CD4-positive, alpha-beta T cell treated with Interleukin-6 at 100 ng/mL for 8 hours (primary cell): ENCODE measurements around the gene SELENBP1.
"Not testable (repeated sequence)": the region's sequence is repeated elsewhere in the genome, so short reads cannot be mapped to it uniquely, and the experiment has no call there.

Experiments used
- DNase-seq: peaks from one replicate; pipeline ENCODE4 v3.0.0-alpha.2; 2020; ENCODE audit warnings: mixed read lengths, low spot score

The SELENBP1 gene

DNA sequence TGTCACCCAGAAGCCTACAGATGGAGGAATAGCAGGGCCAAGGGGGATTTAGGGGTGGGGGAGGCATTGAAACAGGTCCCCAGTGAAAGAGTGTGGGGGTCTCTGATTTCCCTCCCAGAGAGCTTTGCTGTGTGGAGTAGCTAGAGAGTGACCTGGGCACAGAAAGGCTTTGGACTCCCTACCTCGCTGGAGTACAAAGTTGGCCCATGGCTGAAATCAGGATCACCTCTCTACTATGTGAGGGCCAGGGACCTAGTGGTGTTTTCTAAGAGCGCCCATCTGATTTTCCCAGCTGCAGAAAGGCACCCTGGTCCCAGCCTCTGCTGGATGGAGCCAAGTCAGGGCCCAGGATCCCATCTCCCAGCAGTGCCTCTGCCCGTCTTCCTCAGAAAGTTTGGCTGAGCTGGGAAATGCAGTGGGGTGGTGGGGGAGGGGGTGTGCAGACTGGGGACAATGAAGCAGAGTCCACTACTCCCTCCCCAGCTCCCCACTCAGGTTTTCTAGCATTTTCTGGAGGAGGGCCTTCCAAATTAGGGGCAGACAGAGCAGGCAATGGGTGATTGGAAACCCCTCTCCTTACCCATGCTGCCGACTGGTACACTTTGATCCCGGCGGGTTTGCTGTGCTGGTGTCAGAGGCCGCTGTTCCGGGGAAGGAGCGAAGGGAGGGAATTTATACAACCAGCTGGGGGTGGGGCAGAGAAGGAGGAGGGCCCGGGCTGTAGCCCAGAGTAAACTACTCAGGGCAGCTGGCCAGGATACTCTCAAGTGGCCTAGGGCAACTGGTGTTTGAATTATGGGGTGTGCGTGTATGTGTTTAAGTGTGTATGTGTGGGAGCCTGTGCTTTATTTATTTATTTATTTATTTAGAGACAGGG, at the start of gene SELENBP1:
Gene SELENBP1 (minus strand): TSS at position 648 of the 877 bp plus-strand sequence. CDS start 64 bp downstream, at position 584.
- DNase-seq: no peak

GRCh38 chr1:151419819-151420218, 47.3 kb upstream of the SELENBP1 start:
- DNase-seq: no peak

GRCh38 chr1:151418081-151418480, 45.6 kb upstream of the SELENBP1 start:
- DNase-seq: no peak

DNA sequence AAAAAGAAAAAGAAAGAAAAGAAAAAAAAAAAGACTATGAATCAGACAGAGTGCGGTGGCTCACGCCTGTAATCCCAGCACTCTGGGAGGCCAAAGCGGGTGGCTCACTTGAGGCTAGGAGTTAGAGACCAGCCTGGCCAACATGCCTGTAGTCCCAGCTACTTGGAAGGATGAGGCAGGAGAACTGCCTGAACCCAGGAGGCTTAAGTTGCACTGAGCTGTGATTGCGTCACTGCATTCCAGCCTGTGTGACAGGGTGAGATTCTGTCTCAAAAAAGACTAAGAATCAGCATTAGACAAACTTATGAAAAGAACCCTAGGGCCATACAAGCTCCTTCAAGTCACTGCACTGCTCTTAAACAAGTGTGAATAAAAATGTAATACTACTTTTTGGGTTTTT, 43.7 kb upstream of the SELENBP1 start:
- DNase-seq: no peak

- DNase-seq: no peak
These were observed 39.4 kb upstream of the SELENBP1 start for GRCh38 chr1:151411884-151412283.

DNA sequence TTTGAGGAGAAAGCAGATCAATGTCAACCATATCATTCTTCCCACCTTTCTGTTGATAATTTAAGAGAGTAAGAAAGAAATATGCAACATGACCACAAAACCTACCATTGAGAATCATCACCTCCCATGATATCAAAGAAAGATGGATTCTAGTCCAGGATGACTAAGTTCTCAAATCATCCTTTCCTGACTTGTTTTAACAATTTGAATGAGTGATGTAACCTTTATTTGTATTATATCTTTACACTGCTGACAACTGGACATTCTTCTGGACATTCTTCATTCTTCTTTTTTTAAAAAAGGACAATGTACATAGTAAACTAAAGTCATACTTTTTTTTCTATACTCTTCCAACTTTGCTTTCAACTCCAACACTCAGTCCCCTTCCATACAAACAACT, 36.4 kb upstream of the SELENBP1 start:
- no peak for DNase-seq

DNA sequence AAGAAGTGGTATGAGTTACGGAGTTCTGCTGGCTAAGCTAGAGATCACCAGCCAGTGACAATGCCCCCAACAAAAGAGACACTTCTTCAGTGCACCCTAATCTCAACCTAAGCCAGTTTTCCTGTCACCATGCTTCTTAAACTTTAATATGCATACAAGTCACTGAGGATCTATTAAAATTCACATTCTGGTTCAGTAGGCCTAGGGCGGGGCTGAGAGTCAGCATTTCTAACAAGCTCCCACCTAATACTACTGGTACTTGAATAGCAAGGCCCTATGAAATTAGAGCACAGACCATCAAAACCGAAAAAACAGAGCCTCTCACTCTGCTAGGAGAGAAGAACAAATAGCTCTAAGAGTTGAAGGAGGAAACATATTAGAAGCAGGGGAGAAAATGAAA, 34.8 kb upstream of the SELENBP1 start:
- DNase-seq: no peak

DNA sequence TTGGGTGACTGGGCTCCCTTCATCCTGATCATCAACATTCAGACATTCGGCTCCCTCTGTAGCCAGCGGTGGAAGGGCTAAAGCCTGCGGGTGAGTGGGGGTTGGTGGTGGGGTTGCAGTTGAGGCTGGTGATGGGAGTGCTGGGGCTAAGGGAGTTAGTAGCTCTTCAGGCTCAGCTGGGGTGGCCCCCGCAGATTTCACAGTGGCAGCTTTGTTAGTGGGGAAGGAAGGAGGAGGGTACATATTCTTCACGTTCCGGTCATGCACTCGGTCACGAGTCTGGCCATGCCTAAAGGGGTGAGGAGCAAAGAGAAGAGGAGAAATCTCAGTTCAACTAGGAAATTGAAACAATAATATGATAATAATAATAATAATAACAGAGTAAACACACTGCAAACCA, 33.7 kb upstream of the SELENBP1 start:
- no peak for DNase-seq

DNA sequence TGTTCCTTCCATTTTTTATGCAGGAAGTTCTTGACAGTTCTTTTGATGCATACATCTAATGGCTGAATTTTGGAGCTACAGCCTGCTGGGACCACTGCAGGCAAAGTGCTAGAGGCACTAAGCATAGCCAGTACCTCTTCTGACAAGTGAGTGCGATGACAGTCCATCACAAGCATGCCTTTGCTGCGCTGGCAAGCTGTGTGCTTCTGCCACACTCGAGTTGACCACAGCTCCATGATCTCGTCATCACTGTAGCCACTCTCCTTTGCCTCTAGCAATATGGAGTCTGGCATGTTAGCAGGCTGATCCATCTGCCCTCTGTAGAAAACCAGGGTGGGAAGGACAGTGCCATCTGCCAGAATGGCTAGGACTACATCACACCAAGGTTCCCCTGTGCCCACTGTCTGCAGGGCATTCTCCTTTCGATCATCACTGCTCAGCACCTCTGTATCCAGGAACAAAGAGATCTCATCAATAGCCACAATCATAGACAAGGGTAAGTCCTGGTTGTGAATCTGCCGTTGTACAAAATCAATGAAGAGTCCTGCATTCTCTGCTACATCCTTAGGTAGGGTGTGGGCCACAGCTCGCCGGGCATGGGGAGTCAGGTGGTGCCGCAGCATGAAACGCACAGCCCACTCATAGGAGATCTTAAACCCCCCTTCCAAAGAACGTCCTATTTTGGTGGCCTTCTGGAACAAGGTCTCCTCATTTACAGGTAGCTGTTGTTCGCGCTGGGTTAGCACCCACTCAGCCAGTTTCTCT, 32.9 kb upstream of the SELENBP1 start:
- no peak for DNase-seq

- DNase-seq: no peak
These were observed 31.1 kb upstream of the SELENBP1 start for GRCh38 chr1:151403612-151404011.

- DNase-seq: no peak
These were observed 30.3 kb upstream of the SELENBP1 start for GRCh38 chr1:151402764-151403163.

DNA sequence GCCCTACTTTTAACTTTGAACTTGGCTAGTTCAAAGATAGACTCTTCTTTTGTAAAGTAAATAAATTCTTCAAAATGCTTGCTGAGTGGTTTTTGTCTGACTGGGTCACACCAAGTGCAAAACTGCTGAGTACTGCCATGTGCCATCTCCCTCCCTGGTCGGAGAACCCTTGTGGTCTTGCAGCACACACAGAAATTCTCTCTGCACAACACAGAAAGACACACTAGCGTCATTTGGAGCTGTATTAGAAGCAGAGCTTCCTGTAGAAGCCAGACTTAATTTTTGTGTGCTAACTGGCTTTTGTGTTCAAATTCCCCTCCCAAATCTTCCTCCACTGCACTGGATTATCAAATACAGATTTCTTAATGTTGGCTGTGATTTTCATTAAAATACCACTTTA, 29.4 kb upstream of the SELENBP1 start:
- DNase-seq: no peak

DNA sequence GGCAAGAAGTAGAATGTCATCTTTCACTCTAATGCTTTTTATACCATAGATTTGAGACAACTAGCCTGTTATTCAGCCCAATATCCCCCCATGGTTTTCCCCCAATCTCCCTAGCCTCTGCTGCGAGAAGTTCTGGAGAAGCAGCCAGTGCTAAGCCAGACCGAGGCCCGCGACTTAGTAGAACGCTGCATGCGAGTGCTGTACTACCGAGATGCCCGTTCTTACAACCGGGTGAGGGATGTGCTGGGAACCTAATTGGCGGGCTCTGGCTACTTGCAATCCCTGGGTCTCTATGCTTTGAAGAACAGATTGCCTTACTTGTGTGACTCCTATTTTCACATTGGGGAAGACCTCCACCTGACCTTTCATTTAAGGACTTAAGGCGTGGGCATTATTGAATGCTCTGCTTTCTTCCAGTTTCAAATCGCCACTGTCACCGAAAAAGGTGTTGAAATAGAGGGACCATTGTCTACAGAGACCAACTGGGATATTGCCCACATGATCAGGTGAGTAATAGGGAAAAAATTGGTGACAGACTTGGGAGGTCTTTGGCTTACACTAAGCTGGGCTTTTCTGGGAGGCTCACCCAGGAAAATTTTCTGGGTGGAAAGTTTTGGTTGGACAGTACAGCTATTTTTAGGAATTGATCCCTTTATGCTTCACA, 28.8 kb upstream of the SELENBP1 start:
- DNase-seq: no peak

DNA sequence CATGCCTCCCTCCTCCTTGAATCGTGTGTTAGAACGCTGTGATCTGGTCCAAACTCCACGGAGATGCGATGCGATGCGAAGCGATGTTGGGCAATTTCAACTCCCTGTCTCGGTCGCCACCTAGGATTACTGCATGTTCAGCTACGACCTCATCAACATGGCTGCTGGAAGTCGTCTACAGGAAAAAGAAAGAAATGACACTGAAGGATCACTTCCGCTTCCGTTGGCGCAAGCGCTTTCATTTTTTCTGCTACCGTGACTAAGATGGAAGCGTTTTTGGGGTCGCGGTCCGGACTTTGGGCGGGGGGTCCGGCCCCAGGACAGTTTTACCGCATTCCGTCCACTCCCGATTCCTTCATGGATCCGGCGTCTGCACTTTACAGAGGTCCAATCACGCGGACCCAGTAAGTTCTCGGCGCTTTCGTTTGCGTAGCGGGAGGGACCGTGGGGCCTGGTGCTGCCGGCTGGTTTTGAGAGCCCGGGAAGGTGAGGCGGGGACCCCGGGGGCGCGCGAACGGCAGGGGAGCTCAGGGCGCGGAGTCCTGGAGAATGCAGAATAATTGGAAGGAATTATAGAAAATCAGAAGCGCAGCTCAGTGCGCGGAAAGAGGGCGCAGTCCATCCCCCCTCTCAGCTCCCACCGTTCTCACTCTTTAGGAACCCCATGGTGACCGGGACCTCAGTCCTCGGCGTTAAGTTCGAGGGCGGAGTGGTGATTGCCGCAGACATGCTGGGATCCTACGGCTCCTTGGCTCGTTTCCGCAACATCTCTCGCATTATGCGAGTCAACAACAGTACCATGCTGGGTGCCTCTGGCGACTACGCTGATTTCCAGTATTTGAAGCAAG, 27.0 kb upstream of the SELENBP1 start, which contains the start of gene PSMB4:
Gene PSMB4 (plus strand): TSS at position 250 of the 848 bp plus-strand sequence. CDS start 15 bp downstream, at position 265.
- DNase-seq: peak; percentile 86

GRCh38 chr1:151396265-151396664, 23.8 kb upstream of the SELENBP1 start:
- DNase-seq: not testable (repeated sequence)

DNA sequence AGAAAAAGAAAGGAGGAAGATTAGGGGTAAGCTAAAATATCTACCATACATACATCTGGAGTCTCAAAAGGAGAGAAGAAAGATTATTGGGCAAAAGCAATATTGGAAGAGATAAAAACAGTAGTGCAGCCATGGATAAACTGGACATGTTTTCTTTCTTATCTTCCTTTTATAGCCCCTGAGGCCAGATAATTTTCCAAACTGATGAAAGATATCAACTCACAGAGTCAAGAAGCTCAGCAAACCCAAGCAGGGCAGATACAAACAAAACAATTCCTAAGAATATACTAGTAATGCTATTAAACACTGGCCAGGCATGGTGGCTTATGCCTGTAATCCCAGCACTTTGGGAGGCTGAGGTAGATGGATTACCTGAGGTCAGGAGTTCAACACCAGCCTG, 21.1 kb upstream of the SELENBP1 start:
- no peak for DNase-seq

DNA sequence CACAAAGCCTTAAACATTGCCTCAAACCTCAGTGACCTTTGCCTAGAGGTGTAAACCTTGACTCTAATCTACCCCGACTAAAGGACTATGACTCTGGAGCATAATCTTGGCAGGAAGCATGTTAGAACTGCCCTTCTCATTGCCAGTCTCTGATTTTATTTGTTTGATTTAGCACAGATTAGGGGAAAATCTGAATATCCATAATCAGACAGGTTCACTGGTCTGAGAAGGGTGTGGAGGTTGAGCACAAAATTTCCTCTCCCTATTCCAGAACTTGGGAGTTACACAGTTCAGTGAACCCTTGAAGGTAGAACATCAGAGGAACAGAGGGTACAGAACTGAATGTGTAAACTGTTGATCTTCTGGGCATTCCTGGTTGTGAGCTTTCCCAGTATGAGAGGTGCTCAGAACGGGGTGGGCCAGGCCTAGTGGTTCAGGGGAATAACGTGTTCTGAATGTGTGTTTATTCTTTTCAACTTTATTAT, 18.6 kb upstream of the SELENBP1 start:
- no peak for DNase-seq

DNA sequence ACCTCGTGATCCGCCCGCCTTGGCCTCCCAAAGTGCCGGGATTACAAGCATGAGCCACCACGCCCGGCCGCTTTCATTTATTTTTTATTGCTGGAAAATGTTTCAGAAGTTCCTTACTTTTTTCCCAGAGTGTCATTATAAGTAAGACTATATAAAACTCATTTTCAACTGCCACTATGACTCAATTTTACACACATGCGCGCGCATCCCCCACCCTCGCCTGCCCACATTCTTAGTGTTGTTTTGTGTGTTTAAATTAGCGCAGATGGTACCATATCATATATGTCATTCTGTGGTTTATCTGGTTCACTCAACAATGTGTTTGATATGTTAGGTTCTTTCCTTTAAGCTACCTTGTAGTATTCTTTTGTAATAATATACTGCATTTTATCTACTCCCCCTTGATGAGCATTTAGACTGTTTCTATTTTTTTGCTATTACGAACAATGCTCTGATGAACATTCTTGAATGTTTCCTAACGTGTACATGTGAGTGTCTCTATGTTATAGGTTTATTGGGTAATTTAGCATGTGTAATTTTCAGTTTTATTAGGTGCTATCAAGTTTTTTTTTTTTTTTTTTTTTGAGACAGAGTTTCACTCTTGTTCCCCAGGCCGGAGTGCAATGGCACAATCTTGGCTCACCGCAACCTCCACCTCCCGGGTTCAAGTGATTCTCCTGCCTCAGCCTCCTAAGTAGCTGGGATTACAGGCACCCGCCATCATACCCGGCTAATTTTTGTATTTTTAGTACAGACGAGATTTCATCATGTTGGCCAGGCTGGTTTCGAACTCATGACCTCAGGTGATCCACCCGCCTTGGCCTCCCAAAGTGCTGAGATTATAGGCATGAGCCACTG, 17.9 kb upstream of the SELENBP1 start:
- DNase-seq: not testable (repeated sequence)

DNA sequence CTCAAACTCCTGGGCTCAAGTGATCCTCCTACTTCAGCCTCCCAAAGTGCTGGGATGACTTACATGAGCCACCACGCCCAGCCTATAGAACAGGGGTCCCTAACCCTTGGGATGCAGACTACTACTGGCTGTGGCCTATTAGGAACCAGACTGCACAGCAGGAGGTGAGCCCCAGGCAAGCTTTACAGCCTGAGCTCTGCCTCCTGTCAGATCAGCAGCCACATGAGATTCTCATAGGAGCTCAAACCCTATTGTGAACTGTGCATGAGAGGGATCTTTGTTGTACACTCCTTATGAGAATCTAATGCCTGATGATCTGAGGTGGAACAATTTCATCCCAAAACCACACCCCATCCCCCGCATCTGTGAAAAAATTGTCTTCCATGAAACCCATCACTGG, 13.5 kb upstream of the SELENBP1 start:
- no peak for DNase-seq

DNA sequence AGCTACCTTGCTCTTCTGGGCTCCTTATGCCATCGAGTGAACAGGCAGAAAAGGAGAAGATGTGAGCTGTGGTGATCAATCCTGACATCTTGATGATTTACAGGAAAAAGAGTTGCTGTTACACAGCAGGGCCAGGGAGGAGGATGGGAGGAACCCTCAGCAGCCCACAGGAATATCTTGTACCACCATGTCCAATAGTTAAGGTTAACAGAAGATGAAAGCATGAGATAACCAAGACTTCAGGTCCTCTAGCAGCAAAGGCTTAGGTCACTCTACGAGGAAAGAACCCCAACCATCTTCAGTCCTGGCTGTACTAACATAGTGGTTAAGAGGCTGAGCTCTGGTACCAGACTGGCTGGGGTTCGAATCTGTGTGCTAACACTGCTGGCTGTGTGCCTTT, 12.1 kb upstream of the SELENBP1 start:
- no peak for DNase-seq
